ENCODE data around the gene FBN1. TPM values are rescaled to one million over a fixed set of nuclear protein-coding genes. Genes with fewer than 3 reads are reported as not detected.

Gene FBN1
- total RNA-seq, 1 experiment from 2014 or later: 6.7 TPM

GRCh38 chr15:48498828-48499227, 146.7 kb downstream of the FBN1 start:
- Histone ChIP-seq H3K9me2 (replicated peaks; ENCODE audit: low read length) (no peaks in the 10 kb centered on the region), H3K4me2 (ENCODE audit: low read length) (no peak overlapping the region), H3K79me2 (ENCODE audit: low read length) (no peaks in the 10 kb centered on the region), H3K36me3 (ENCODE audit: low read depth, low read length) (no peaks in the 10 kb centered on the region), H3F3A (ENCODE audit: low read length, unreplicated experiment) (no peaks in the 10 kb centered on the region), H3K4me1 (ENCODE audit: insufficient read depth, low read length) (0 out of 2 replicates have a peak, but pooled peaks cover 1% of the 10 kb centered on the region), H4K20me1 (ENCODE audit: low read length) (no peaks in the 10 kb centered on the region), H3K9me3 (ENCODE audit: low read length) (no peaks in the 10 kb centered on the region), H3K4me3 (ENCODE audit: low read length) (no peak overlapping the region), H3K9ac (ENCODE audit: low read length) (no peak overlapping the region), H3K27me3 (ENCODE audit: low read length) (no peaks in the 10 kb centered on the region), H2AFZ (ENCODE audit: low read length) (no peak overlapping the region), H3K27ac (ENCODE audit: low read length) (no peak overlapping the region)
- CTCF ChIA-PET: no interaction called here
- ATAC-seq: no peak
- intact Hi-C loops (cut with micrococcal nuclease): no loop called here
- POLR2A ChIA-PET (ENCODE audit: unreplicated experiment): no interaction called here
- TF ChIP-seq EZH2phosphoT487 (IDR thresholded peaks at IDR 0.05; ENCODE audit: borderline replicate concordance, low read length) (no peak), EZH2 (IDR thresholded peaks at IDR 0.05; ENCODE audit: low read length, unreplicated experiment) (no peak), CTCF (conservative IDR thresholded peaks at IDR 0.05; ENCODE audit: low read depth, low read length) (no peak)
- no TSS peak for BruUV-seq (replicated peaks)
- no peak for DNase-seq

- DNase-seq (no peak), ATAC-seq (no peak)
- BruUV-seq (replicated peaks): no TSS peak
- Histone ChIP-seq H3K27ac (ENCODE audit: low read length) (no peak overlapping the region), H2AFZ (ENCODE audit: low read length) (no peak overlapping the region), H3K9me2 (replicated peaks; ENCODE audit: low read length) (no peaks in the 10 kb centered on the region), H3K4me2 (ENCODE audit: low read length) (no peak overlapping the region), H3F3A (ENCODE audit: low read length, unreplicated experiment) (no peaks in the 10 kb centered on the region), H3K4me1 (ENCODE audit: insufficient read depth, low read length) (peaks cover 10% of the 10 kb centered on the region; the same call in 1 of the 2 replicates), H4K20me1 (ENCODE audit: low read length) (no peaks in the 10 kb centered on the region), H3K36me3 (ENCODE audit: low read depth, low read length) (no peaks in the 10 kb centered on the region), H3K27me3 (ENCODE audit: low read length) (no peaks in the 10 kb centered on the region), H3K9me3 (ENCODE audit: low read length) (no peaks in the 10 kb centered on the region), H3K4me3 (ENCODE audit: low read length) (no peak overlapping the region), H3K79me2 (ENCODE audit: low read length) (no peaks in the 10 kb centered on the region), H3K9ac (ENCODE audit: low read length) (no peak overlapping the region)
- POLR2A ChIA-PET (ENCODE audit: unreplicated experiment): no interaction called here
- CTCF ChIA-PET: no interaction called here
- TF ChIP-seq EZH2phosphoT487 (IDR thresholded peaks at IDR 0.05; ENCODE audit: borderline replicate concordance, low read length): no peak
- intact Hi-C loops (cut with micrococcal nuclease): no loop called here
Measured at GRCh38 chr15:48494631-48495030, 150.9 kb downstream of the FBN1 start.

- ATAC-seq (no peak), DNase-seq (no peak)
- Histone ChIP-seq H3K27me3 (ENCODE audit: low read length) (no peaks in the 10 kb centered on the region), H3K79me2 (ENCODE audit: low read length) (no peaks in the 10 kb centered on the region), H3K27ac (ENCODE audit: low read length) (0 out of 2 replicates have a peak overlapping the region, but pooled peaks have one; percentile 20), H3K4me3 (ENCODE audit: low read length) (no peak overlapping the region), H3K4me2 (ENCODE audit: low read length) (peak overlapping the region; percentile 12; the same call in 1 of the 2 replicates), H3K4me1 (ENCODE audit: insufficient read depth, low read length) (peaks cover 10% of the 10 kb centered on the region; the same call in 1 of the 2 replicates), H4K20me1 (ENCODE audit: low read length) (no peaks in the 10 kb centered on the region), H3K36me3 (ENCODE audit: low read depth, low read length) (no peaks in the 10 kb centered on the region), H3K9ac (ENCODE audit: low read length) (no peak overlapping the region), H3K9me2 (replicated peaks; ENCODE audit: low read length) (no peaks in the 10 kb centered on the region), H3K9me3 (ENCODE audit: low read length) (no peaks in the 10 kb centered on the region), H3F3A (ENCODE audit: low read length, unreplicated experiment) (no peaks in the 10 kb centered on the region), H2AFZ (ENCODE audit: low read length) (peak overlapping the region; percentile 25; the same call in 1 of the 2 replicates)
- intact Hi-C loops (cut with micrococcal nuclease): no loop called here
- no peak for TF ChIP-seq EZH2 (IDR thresholded peaks at IDR 0.05; ENCODE audit: low read length, unreplicated experiment)
- ChIA-PET CTCF (no interaction called here), POLR2A (ENCODE audit: unreplicated experiment) (no interaction called here)
- no TSS peak for BruUV-seq (replicated peaks)
Measured at GRCh38 chr15:48493763-48494225, 151.7 kb downstream of the FBN1 start.
